Stimulated activated CD8-positive, alpha-beta memory T cell treated with anti-CD3 and anti-CD28 coated beads, Interleukin-12 subunit alpha, Interleukin-12 subunit beta, amount 100 ng/mL, for 24 hours (primary cell): ENCODE results near the gene NFIX.

Experiments
- DNase-seq: peaks from one replicate; pipeline ENCODE4 v3.0.0-alpha.2; 2020; ENCODE audit errors: extremely low read depth

NFIX gene

DNA sequence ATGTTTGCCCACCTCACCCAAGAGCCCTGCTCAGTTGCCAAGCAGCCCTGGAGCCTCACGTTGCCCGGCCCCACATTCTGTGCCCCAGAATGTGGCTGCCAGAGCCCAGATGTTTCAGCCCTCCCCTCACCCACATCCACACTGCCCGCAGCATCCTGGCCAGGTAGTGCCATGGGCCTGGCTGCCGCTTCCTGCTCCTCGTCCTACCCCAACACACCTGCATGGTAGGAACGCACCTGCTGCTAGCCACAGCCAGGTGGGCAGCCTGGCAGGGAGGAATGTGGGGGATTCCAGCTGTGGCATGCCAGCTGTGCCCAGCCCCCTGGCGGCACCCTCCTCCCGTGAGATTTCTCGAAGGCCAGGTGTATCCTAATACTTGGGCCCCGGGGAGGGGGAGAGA is 7.5 kb upstream of the NFIX start:
- no peak for DNase-seq

DNA sequence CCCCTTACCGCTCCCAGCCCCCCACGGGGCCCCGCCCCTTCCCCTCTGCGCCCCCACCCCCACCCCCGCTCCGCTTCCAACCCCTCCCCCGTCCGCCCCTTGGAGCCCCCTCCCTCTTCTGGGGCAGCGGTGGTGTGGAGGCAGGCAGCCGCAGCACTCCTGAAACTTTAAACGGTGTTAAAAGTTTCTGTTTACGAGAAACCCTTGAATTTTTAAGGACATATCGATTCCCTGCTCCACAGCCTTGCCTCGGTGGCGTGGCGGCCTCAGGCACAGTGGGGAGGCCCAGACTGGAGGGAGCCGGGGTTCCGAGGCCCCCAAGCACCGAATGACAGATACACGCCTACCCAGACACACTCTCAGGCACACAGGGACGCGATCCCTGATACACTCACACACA is 4.8 kb upstream of the NFIX start:
- no peak for DNase-seq

DNA sequence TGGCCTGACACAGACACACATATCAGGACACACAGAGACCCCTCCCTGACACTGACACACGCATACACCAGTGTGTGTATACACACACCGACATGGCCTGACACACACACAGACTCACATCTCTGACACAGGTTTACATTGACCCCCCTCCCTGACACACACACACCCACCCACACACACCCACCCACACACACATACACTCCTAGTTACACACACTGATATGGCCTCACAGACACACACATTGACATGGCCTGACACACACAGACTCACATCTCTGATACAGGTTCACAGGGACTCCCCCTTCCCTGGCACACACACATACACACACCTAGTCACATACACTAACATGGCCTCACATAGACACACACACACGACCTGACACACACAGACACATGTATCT is 4.4 kb upstream of the NFIX start:
- no peak for DNase-seq

DNA sequence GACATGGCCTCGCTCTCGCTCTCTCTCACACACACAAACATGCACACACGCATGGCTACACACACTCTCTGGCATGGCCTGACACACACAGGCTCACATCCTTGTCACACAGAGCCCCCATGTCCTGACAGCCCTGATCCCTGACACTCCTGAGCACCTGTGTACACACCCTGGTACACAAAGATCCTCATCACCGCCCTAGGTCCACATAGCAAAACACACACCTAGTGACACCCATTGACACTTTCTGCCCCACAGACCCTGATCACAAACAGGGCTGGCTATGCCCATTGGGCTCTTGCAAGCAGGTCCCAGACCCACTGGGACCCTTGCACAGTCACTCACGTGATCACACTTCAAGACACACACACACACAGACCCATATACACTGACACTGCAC is 4.0 kb upstream of the NFIX start:
- DNase-seq = no peak

DNA sequence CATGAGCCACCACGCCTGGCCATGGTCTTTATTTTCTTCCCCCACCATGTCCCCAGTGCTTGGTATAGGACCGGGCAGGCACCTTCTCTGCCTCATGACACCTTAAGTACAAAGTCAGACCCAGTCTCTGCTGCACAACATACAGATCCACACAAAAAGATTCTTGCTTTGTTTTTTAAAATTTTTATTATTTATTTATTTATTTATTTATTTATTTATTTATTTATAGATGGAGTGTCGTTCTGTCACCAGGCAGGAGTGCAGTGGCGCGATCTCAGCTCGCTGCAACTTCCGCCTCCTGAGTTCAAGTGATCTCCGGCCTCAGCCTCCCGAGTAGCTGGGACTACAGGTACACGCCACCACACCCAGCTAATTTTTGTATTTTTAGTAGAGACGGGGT is 2.5 kb upstream of the NFIX start:
- DNase-seq = no peak

DNA sequence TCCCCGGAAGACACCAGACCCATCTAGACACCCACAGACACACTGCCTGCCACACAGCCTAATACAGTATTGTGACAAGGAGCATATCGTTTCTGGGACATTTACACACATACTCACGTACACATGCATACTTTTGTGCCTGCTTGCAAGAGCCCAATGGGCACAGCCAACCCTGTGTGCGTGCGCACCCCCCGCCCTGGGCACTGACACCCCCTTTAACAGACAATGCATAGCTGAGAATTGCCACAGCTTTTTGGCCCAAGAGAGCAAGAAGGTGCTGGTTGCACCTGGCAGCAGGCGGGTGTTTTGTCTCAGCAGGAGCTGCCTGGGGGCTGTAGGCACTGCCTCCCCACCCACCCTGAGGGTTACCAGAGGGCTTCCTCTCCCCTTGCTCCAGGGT is 1.7 kb upstream of the NFIX start:
- DNase-seq = no peak

DNA sequence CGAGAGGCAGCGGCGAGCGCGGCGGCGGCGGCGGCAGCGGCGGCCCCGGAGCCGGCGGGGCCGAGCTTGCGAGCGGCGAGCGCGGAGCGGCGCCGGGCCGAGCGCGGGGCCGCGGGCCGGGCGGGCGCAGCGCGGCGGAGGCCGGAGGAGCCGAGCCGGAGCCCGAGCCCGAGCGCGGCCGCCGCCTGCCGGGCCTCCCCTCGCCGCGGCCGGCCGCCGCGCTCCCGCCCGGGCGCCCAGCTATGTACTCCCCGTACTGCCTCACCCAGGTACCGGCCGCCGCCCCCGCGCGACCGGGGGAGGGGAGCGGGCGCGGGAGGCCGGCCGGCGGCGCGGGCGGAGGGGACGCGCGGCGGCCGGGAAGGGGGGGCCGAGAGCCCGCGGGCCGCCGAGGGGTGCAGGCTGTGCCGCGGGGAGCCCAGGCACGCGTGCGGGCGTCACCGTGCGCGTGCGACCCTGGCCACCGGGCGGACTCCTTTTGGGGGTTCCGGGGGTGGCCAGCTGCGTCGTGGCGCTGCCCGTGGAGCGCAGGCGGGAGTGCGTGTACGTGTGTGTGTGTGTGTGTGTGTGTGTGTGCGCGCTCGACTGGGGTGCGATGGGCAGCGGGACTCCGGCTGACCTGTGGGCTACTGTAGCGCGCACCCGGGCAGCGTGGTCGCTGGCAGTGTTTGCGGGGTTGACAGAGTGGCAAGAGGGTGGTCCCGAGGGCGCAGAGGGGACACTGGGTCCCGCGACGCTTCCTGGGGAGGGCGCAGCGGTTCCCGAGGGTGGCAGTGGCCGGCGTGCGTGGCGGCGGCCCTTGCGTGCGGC is 526 bp downstream of the NFIX start:
- DNase-seq = no peak

DNA sequence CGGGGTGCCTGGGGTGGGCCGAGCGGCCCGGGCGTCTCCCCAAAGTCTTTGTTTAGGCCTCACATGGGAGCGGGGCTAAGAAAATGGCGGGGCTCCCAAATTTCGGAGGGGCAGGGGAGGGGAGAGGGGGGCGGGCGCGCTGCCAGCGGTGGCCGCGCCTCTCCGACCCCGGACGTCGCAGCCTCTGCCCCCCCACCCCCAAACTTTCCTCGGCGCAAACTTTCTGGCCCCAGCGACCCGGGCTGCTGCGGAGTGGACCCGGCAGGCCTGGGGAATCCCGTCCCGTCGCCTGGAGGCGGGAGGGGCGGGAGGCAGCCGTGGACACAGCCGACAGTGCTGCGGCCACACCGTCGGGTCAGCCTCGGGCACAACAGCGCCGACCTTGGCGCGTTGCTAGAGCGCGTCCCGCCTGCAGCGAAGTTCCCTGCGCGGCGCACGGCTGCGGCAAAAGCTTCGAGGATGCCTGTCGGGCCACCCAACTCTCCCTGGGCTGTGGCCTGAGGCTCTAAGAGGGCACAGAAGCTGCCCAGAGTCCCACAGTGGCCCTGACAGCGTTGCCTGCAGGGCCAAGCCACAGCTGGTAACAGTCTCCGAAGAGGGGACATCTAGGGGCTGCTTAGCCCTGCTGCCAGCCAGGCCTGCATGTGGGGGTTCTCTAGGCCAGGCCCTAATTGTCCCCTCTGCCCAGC is 1.3 kb downstream of the NFIX start:
- DNase-seq = no peak

DNA sequence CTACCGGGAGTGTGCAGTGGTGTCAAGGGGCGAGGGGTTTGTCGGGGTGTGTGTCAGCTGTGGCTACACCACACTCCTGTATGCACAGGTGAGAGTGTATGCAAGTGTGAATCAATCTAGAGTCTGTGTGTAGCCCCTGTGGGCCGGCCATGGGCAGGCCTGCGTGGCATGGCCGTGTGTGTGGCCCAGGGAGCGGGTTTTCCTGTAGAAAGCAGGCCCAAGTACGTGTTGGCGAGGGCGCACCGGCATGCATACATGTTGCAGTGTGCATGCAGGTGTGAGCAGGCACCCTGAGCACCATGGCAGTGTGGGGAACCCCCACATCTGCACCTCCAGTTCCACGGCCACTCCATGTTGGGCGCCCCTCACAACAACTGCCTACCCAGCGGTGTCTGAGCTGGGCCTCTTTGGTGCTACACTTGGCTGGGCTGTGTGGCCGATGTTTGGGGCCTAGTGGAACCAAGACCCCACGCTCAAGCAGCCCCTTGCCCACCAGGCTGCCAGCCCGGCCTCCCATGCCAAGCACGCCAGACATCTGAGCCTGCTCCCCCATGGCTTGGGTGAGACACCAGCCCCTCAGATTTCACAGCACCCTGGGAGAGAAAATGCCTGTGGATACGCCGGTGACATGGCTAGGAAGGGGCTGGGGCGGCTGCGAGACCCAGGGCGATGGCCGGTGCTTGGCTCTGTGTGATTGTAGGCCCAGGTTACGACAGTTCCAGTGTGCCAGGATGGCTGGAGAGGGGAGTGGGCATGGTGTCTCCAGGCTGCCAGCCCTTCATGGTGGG is 2.1 kb downstream of the NFIX start:
- no peak for DNase-seq

DNA sequence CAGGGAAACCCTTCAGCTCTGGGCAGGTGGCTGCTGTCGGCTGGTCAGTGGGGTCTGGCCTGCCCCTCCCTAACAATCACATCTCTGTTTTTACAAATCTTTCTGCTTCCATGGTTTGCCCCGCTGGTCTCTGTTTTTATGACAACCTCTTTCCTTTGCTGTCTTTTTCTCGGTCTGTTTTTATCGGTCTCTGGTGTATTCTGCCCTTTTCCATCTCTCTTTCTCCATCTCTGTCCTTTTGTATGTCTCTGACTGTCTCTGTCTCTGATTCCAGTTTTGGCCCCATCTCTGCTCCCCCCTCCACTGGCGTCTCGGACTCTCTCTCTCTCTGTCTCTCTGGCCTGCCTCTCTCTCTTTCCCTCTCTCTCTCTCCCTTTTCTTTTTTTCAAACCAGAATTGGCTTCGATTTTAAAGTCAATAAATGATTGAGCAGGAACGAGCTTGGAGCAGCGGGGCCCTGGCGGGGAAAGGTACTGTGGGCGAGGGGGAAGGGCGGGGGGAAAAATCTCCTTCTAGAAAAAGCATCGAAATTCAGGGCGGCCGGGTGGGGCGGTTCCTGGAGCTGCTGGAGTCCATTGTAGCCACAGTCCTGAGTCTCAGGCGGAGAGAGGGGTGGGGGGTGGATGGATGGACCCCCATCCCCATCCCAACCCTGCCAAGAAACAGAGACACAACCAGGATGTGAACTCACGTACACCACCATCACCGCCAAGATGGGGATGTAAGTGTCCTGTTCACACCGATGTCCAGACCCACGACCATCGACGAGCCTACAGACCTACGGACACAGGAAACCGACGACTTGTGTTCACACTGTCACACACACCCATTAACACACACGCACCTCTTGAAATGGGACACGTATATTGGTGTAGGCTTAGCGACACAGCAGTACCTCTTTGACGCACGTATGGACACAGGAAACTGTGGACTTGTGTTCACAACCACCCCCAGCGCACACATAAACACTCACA is 3.0 kb downstream of the NFIX start:
- DNase-seq = no peak

DNA sequence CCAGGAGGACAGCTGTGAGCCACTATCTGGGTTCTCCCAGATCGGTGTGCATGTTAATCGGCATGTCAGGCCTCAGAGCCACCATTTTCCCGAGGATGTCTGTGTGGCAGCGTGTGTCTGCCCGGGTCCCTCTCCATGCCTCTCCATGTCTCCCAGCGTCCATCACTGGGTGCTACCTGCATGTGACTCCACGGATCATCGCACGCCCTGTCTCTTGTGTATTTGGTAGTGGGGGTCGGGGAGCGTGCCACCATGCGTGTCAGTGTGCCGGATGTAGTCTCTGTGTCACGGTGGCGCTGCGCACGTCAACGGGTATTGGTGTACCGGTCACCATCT is 5.9 kb downstream of the NFIX start:
- no peak for DNase-seq

DNA sequence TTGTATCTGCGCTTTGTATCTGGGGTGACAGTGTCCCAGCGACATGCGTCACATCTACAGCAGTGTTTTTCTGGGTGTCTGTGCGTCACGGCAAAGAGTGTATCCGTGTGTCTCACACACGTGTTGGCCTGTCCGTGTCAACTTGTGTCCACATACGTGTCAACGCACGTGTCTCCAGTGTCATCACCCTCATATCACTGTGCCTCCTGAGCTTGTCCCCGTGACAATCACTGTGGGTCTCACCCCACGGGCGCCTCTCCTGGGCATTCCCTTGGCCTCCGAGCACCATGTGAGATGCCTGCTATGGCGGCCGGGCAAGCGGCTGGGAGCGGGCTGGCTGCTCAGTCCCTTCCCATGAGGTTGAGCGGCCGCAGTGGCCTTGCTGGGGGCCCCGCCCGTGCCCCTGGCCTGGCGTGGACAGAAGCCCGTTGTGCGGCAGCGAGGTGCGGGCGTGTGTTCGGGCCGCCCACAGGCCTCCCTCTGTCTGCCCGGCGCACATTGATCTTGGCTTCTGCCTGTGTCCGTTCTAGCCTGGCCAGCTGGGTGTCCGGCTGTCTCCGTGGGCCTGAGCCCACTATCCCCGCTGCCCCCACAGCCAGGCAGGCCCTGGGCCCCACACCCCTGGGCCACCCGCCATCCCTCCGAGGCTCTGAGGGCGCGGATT is 6.4 kb downstream of the NFIX start:
- DNase-seq = no peak

DNA sequence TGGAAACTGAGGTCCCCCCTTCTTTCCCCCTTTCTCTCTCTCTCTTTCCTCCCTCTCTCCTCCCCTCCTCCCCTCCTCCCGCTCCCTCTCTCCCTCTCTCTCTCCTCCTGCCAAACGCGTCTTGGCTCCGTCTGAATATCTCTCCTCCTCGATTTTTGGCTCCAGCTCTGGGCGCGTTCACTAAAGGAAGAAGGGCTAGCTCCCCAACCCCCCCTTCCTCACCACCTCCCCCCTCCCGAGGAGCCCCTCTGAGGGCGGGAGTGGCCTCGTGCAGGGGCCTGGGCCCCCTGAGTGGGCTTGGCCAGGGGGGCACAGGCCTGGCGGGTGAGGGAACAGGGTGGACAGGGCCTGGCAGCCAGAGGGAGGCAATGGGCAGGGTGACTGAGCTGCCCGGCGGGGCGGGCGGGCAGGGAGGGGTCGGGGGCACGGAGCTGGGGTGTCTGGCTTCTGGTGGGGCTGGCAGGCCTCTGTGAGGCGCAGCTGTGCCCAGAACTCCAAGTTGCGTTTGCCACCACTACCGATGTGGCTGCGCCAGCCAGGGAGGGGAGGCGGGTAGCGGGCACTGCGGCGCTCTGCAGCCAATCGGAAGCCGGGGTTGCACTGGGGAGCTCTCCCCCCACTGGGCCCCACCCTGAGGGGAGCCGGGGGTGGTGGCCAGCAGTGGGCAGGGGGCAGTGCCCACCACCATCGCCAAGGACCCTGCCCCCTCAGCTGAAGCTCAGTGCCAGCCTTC is 7.1 kb downstream of the NFIX start:
- no peak for DNase-seq

DNA sequence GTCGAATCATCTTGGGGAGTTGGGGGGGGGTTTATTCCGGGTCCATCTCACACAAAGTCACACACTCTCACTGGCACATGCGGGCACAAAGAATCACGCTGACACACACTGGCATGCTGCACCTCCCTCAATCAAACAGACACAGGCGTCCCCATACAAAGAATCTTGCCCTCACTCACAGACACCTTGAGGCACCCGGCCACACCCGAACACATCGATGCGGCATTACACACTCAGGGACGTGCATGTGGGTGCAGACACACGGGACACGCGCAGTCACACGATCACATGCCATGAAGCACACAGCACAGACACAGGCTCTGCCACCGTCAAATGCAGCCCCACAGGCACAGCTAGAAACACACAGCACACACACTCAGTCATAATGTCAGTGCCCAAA is 7.8 kb downstream of the NFIX start:
- no peak for DNase-seq

DNA sequence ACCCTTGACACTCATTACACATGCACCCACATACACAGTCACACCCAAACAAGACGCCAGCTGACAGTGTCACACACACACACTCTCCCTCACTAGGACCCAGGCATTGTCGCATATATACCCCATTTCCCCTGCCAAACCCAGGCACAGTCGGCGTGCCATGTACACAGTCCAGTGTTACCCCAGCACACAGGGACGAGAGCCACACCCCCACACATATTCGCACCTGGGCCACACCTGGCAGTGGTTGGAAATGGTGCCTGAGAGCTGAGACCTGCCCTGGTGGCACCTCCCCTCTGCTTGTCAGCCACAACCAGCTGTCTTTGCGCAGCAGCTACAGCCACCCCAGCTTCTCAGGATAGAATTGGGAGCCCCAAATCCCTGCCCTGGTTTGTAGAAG is 9.0 kb downstream of the NFIX start:
- no peak for DNase-seq

DNA sequence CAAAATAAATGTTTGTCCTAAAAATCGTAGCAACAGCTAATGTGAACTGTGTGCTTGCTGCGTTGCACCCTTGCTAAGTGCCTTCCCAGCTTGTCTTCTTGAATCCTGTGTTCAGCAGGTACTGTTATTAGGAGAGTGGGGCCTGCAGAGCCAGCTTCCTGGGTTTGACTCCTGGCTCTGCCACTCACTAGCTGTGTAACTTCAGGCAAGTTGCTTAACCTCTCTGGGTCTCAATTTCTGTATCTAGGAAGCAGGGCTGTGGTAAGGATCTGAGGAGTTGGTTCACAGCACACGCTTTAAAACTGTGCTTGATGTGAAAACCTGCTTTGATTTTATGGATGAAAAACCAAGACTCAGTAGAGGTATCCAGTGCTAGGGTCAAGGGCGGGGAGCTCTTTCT is 10.0 kb downstream of the NFIX start:
- no peak for DNase-seq

DNA sequence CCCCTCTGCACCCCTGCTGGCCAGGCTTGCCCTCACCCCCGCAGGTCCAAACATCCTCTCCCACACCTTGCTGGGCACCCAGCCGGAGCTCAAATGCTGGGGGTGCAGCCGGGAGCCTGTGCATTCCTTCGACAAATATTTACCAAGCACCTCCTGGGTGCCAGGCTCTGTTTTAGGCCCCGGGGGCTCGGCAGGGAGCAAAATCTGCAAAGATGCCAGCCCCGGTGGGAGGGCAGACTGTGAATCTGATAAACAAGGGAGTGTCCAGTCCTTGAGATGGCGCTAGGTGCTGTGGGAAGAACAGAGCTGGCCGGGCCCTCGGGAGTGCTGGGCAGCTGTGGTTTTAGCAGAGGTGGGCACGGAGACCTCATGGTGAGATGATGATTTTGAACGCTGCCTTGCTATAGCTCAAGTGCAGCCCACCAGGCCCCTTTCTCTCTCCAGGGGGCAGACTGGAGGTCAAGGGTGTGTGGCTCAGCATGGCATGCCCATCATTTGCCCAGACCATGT is 10.6 kb downstream of the NFIX start:
- DNase-seq = no peak

DNA sequence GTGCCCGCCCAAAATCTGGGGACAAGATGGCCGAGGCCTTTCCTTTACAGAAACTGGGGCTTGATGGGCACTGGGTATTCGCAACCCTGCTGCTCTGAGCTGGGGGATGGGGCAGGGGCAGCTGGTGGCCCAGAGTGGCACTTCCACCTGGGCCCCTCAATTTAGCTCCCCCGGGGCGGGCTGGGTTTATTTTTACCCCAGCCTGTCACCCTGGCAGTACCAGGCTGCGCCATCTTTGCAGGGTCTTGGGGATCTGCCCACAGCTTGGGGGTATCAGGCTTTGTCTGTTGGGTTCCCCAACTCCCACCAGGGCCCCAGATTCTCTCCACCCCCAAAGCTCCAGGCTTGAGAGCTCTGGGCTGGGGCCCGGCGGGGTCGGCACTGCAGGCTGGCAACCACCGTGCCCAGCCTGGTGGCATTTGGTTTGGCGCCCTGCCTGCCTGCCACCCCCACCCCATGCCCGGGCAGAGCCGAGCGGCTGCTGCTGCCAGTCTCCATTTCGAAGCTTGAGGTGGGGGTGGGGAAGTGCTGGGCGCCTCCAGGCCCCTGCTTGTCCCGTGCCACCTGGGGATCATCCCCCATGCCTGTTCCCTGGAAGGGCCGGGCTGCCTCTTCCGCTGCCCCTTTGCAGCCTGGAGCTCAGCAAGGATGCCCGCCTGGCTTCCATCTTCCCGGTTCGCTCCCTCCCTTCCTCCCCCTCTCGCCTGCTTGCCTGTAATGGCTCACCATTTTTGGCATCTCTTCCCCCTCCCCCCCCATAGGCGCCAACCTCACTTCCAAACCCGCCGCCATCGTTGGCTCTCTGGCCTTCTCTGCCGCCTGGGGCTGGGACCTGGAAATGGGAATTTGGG is 11.4 kb downstream of the NFIX start:
- DNase-seq = no peak

DNA sequence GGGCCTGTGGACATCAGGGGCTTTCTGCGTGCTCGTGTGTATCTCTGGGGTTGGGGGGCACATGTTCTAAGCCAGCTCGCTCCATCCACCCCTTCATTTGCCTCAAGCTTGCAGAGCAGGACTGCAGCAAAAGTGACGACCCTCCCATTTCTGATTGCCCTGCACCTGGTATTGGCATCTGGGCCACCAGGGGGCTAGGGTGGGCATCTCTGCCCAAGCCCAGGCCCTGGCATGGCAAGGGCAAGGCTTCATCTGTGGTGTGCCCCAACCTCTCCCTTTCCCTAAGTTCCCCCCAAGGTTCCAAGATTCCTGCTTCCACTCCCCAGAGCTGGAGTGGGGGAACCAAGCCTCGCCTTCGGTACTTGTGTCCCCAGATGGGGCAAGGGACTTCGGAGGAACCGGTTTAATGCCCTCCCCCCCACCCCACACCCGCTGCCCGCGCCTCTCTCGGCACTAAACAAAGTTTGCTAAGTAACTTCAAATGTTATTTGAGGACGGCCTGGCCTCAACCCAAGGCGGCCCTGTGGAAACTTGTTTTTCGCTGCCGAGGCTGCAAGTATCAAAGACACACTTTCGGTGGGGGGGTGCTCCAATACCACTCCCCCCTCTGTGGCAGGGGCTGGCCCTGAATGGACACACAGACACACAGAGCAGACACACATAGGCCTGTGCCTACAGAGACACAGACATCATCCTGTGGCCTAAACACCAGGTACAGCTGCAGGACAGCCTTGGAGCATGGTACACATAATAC is 12.2 kb downstream of the NFIX start:
- DNase-seq = no peak
